ENCODE results near the gene KIAA1549.

- TF ChIP-seq, protein P1, sequence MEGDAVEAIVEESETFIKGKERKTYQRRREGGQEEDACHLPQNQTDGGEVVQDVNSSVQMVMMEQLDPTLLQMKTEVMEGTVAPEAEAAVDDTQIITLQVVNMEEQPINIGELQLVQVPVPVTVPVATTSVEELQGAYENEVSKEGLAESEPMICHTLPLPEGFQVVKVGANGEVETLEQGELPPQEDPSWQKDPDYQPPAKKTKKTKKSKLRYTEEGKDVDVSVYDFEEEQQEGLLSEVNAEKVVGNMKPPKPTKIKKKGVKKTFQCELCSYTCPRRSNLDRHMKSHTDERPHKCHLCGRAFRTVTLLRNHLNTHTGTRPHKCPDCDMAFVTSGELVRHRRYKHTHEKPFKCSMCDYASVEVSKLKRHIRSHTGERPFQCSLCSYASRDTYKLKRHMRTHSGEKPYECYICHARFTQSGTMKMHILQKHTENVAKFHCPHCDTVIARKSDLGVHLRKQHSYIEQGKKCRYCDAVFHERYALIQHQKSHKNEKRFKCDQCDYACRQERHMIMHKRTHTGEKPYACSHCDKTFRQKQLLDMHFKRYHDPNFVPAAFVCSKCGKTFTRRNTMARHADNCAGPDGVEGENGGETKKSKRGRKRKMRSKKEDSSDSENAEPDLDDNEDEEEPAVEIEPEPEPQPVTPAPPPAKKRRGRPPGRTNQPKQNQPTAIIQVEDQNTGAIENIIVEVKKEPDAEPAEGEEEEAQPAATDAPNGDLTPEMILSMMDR (IDR thresholded peaks at IDR 0.05): no peak
- TF ChIP-seq POLR2A (IDR thresholded peaks at IDR 0.05) (no peak), EP300 (IDR thresholded peaks at IDR 0.05) (no peak)
Measured at GRCh38 chr7:138784692-138785091, 196.5 kb downstream of the KIAA1549 start.

All from tibial nerve (tissue), 4 donors.